Measurements from ENCODE around the gene APOB.

DNA sequence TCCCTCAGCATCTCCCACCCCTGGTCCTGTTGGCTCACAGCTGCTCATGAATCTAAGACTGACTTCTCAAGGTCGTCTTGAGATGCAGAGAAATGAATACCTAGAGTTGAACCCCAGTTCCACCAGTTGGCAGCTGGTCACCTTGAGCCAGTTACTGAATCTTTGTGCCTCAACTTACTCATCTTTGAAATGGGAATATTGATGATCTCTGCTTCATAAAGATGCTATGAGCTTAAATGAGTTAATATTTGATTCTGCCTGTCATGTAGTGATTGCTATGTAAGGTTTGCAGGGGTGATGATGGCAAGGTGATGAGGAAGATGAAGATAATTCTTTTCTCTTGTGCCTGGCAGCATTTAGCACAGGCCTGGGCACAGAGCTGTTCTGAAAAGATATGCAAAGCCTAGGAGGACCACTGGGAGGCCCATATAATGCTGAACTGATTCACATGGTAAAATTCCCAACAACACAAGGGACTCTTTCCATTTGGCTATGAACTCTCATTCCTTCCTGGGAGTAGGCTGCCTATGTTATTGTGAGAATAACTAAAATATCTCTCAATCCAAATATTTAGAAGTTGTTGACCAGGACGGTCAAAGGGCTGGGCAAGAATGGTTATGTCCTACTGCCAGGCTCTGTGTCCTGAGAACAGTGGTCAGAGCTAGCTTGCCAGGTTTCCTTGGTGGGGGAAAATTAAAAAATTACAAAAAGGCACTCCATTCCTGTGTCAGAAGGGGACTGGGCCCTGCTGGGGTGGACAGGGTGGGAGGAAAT, 70.9 kb downstream of the APOB start:
- TF ChIP-seq, protein P1, sequence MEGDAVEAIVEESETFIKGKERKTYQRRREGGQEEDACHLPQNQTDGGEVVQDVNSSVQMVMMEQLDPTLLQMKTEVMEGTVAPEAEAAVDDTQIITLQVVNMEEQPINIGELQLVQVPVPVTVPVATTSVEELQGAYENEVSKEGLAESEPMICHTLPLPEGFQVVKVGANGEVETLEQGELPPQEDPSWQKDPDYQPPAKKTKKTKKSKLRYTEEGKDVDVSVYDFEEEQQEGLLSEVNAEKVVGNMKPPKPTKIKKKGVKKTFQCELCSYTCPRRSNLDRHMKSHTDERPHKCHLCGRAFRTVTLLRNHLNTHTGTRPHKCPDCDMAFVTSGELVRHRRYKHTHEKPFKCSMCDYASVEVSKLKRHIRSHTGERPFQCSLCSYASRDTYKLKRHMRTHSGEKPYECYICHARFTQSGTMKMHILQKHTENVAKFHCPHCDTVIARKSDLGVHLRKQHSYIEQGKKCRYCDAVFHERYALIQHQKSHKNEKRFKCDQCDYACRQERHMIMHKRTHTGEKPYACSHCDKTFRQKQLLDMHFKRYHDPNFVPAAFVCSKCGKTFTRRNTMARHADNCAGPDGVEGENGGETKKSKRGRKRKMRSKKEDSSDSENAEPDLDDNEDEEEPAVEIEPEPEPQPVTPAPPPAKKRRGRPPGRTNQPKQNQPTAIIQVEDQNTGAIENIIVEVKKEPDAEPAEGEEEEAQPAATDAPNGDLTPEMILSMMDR (IDR thresholded peaks at IDR 0.05), result peak in 1 of 6 experiments; percentile 1
- no peak for TF ChIP-seq POLR2A (IDR thresholded peaks at IDR 0.05)

Data from Peyer's patch (tissue), 4 donors.